Panc1 (cell line): Measurements from ENCODE around the gene GDF2.

Source experiments
- POLR2AphosphoS5 ChIP-seq: IDR thresholded peaks from 2 replicates; pipeline ENCODE4 v1.6.1; 2012; ENCODE audit warnings: mild to moderate bottlenecking, low read depth, low read length, moderate library complexity
- SIN3A ChIP-seq: IDR thresholded peaks from 2 replicates; pipeline ENCODE4 v1.6.1; 2012; ENCODE audit warnings: low read depth, mild to moderate bottlenecking, low read length, moderate library complexity, borderline replicate concordance; ENCODE audit not compliant: insufficient read depth
- TCF7L2 ChIP-seq: IDR thresholded peaks from 2 replicates; pipeline ENCODE4 v1.6.1; 2011; ENCODE audit warnings: mild to moderate bottlenecking, low read depth, low read length, inconsistent platforms
- TF ChIP-seq, protein P1 (sequence below): fragments of 450-650 bp; IDR thresholded peaks from 2 replicates; pipeline ENCODE4 v1.5.1; 2017; ENCODE audit warnings: mild to moderate bottlenecking
- TF ChIP-seq, protein P2 (sequence below), 2 experiments: IDR thresholded peaks; 2 replicates each; pipeline ENCODE4 v1.6.1; 2011 to 2012; ENCODE audit warnings: low read depth in 2 of 2, control low read depth in 1 of 2, low read length in 1 of 2, mild to moderate bottlenecking in 1 of 2, moderate library complexity in 1 of 2; ENCODE audit not compliant: insufficient read depth in 1 of 2

GRCh38 chr10:47374611-47375536 lies 52.6 kb downstream of the GDF2 start:
- TF ChIP-seq, protein P1, sequence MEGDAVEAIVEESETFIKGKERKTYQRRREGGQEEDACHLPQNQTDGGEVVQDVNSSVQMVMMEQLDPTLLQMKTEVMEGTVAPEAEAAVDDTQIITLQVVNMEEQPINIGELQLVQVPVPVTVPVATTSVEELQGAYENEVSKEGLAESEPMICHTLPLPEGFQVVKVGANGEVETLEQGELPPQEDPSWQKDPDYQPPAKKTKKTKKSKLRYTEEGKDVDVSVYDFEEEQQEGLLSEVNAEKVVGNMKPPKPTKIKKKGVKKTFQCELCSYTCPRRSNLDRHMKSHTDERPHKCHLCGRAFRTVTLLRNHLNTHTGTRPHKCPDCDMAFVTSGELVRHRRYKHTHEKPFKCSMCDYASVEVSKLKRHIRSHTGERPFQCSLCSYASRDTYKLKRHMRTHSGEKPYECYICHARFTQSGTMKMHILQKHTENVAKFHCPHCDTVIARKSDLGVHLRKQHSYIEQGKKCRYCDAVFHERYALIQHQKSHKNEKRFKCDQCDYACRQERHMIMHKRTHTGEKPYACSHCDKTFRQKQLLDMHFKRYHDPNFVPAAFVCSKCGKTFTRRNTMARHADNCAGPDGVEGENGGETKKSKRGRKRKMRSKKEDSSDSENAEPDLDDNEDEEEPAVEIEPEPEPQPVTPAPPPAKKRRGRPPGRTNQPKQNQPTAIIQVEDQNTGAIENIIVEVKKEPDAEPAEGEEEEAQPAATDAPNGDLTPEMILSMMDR = no peak
- no peak for TF ChIP-seq POLR2AphosphoS5
- TF ChIP-seq, protein P2, sequence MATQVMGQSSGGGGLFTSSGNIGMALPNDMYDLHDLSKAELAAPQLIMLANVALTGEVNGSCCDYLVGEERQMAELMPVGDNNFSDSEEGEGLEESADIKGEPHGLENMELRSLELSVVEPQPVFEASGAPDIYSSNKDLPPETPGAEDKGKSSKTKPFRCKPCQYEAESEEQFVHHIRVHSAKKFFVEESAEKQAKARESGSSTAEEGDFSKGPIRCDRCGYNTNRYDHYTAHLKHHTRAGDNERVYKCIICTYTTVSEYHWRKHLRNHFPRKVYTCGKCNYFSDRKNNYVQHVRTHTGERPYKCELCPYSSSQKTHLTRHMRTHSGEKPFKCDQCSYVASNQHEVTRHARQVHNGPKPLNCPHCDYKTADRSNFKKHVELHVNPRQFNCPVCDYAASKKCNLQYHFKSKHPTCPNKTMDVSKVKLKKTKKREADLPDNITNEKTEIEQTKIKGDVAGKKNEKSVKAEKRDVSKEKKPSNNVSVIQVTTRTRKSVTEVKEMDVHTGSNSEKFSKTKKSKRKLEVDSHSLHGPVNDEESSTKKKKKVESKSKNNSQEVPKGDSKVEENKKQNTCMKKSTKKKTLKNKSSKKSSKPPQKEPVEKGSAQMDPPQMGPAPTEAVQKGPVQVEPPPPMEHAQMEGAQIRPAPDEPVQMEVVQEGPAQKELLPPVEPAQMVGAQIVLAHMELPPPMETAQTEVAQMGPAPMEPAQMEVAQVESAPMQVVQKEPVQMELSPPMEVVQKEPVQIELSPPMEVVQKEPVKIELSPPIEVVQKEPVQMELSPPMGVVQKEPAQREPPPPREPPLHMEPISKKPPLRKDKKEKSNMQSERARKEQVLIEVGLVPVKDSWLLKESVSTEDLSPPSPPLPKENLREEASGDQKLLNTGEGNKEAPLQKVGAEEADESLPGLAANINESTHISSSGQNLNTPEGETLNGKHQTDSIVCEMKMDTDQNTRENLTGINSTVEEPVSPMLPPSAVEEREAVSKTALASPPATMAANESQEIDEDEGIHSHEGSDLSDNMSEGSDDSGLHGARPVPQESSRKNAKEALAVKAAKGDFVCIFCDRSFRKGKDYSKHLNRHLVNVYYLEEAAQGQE (IDR thresholded peaks at IDR 0.05; ENCODE audit: insufficient read depth in 1 of 2, low read depth in 2 of 2, low read length in 1 of 2) = no peak
- no peak for TF ChIP-seq SIN3A
- no peak for TF ChIP-seq TCF7L2
